DND-41 (cell line): ENCODE results near the gene GRIK3.

Experiments used
- ATAC-seq: fragments of 200-7000 bp; cut with Tn5 transposase; 3 replicates; pipeline ENCODE4 v1.9.1; 2021; ENCODE audit warnings: low read depth; ENCODE audit not compliant: insufficient read depth
- DNase-seq: peaks from one replicate; pipeline ENCODE4 v3.0.0-alpha.2; 2020
- H2AFZ ChIP-seq: 2 replicates; pipeline ENCODE4 v1.6.0; 2012; ENCODE audit warnings: low read depth, low read length
- H3K27ac ChIP-seq: 2 replicates; pipeline ENCODE4 v1.5.1; 2012; ENCODE audit warnings: low read length, inconsistent platforms
- H3K27me3 ChIP-seq: fragments of 200-600 bp; sonication (generic); 2 replicates; pipeline ENCODE4 v1.6.0; 2012; ENCODE audit warnings: low read length, mild to moderate bottlenecking, inconsistent platforms; ENCODE audit not compliant: insufficient read depth, poor library complexity
- H3K36me3 ChIP-seq: 2 replicates; pipeline ENCODE4 v1.5.1; 2012; ENCODE audit warnings: low read length, inconsistent platforms; ENCODE audit not compliant: insufficient read depth
- H3K4me1 ChIP-seq: 2 replicates; pipeline ENCODE4 v1.5.1; 2012; ENCODE audit warnings: mild to moderate bottlenecking, low read length; ENCODE audit not compliant: insufficient read depth
- H3K4me2 ChIP-seq: 2 replicates; pipeline ENCODE4 v1.6.0; 2012; ENCODE audit warnings: mild to moderate bottlenecking, moderate library complexity, low read length, inconsistent platforms; ENCODE audit not compliant: insufficient read depth
- H3K4me3 ChIP-seq, 2 experiments: fragments of 200-600 bp in 1 of 2; shearing (Covaris generic) in 1 of 2; 2 replicates each; pipeline ENCODE4 v1.5.1; 2012 to 2016; ENCODE audit warnings: inconsistent platforms in 2 of 2, low read length in 2 of 2, mild to moderate bottlenecking in 2 of 2, low read depth in 1 of 2, moderate library complexity in 1 of 2
- H3K79me2 ChIP-seq: 2 replicates; pipeline ENCODE4 v1.6.0; 2012; ENCODE audit warnings: low read length, inconsistent platforms; ENCODE audit not compliant: insufficient read depth
- H3K9ac ChIP-seq: 2 replicates; pipeline ENCODE4 v1.6.0; 2012; ENCODE audit warnings: low read depth, mild to moderate bottlenecking, inconsistent platforms, low read length, moderate library complexity
- H3K9me3 ChIP-seq: 2 replicates; pipeline ENCODE4 v1.5.1; 2012; ENCODE audit warnings: low read length, moderate library complexity, mild to moderate bottlenecking, inconsistent platforms; ENCODE audit not compliant: insufficient read depth, severe bottlenecking
- H4K20me1 ChIP-seq: 2 replicates; pipeline ENCODE4 v1.6.0; 2012; ENCODE audit warnings: low read length; ENCODE audit not compliant: insufficient read depth
- CTCF ChIP-seq: IDR thresholded peaks from 2 replicates; pipeline ENCODE4 v1.5.1; 2012; ENCODE audit warnings: borderline replicate concordance, low read length, moderate library complexity, mild to moderate bottlenecking; ENCODE audit not compliant: poor library complexity, severe bottlenecking; ENCODE audit errors: extremely low read depth
- EZH2 ChIP-seq: IDR thresholded peaks from 3 replicates; pipeline ENCODE4 v1.6.1; 2012; ENCODE audit warnings: borderline replicate concordance, low read depth, mild to moderate bottlenecking, moderate library complexity, low read length, inconsistent platforms; ENCODE audit not compliant: severe bottlenecking

The GRIK3 gene

DNA sequence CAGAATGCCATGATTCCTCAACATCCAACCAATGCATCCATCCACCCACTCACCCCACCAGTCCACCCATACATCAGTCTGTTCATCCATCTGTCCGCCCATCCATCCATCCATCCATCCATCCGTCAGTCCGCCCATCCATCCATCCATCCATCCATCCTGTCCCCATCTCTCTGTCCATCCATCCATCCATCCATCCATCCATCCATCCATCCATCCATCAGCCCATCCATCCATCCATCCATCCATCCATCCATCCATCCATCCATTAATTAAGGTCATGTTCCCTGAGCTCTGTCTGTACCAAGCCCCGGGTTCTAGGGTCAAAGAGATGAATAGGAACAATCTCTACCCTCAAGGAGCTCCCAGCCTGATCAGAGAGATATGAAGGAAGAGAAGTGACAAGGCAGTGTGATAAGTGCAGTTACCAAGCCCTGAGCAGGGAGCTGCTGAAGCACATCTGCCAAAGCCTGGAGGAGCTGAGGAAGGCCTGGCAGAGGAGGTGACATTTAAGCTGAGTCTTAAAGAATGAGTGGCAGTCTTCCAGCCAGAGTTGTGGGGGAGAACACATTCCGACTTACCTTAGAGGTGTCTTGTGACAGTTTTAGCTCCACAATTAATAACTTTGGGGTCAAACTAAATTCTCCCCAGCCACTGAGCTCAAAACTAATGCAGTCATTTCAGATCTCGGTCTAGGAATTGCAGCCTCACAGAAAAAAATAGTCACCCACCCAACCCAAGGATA, 47.9 kb downstream of the GRIK3 start:
- Histone ChIP-seq H2AFZ (no peak overlapping the region), H3K79me2 (no peaks in the 10 kb centered on the region), H3K36me3 (no peaks in the 10 kb centered on the region), H3K27me3 (peaks cover 10% of the 10 kb centered on the region), H3K4me1 (no peaks in the 10 kb centered on the region), H4K20me1 (peaks cover 20% of the 10 kb centered on the region), H3K27ac (no peak overlapping the region), H3K9me3 (no peaks in the 10 kb centered on the region), H3K4me3 (no peak overlapping the region), H3K9ac (no peak overlapping the region), H3K4me2 (no peak overlapping the region)
- TF ChIP-seq CTCF (no peak), EZH2 (no peak)
- ATAC-seq (no peak), DNase-seq (no peak)

GRCh38 chr1:36984675-36985074, 49.6 kb downstream of the GRIK3 start:
- TF ChIP-seq CTCF: no peak
- TF ChIP-seq EZH2: no peak
- Histone ChIP-seq H2AFZ (no peak overlapping the region), H3K4me3 (no peak overlapping the region), H3K27me3 (peaks cover 10% of the 10 kb centered on the region), H3K9me3 (no peaks in the 10 kb centered on the region), H3K4me2 (no peak overlapping the region), H3K4me1 (no peaks in the 10 kb centered on the region), H3K9ac (no peak overlapping the region), H3K79me2 (no peaks in the 10 kb centered on the region), H3K27ac (no peak overlapping the region), H4K20me1 (peaks cover 20% of the 10 kb centered on the region), H3K36me3 (no peaks in the 10 kb centered on the region)
- ATAC-seq: no peak
- no peak for DNase-seq

- Histone ChIP-seq H3K9ac (no peak overlapping the region), H3K36me3 (no peaks in the 10 kb centered on the region), H3K4me3 (no peak overlapping the region), H2AFZ (no peak overlapping the region), H3K27ac (no peak overlapping the region), H3K4me1 (no peaks in the 10 kb centered on the region), H3K9me3 (no peaks in the 10 kb centered on the region), H3K4me2 (no peak overlapping the region), H3K79me2 (no peaks in the 10 kb centered on the region), H3K27me3 (peaks cover 9% of the 10 kb centered on the region), H4K20me1 (peaks cover 20% of the 10 kb centered on the region)
- ATAC-seq: no peak
- TF ChIP-seq EZH2 (no peak), CTCF (no peak)
- DNase-seq: no peak
Observed at GRCh38 chr1:36984026-36984425, 50.3 kb downstream of the GRIK3 start.

- Histone ChIP-seq H2AFZ (no peak overlapping the region), H3K27me3 (peaks cover 7% of the 10 kb centered on the region), H4K20me1 (peaks cover 20% of the 10 kb centered on the region), H3K4me1 (no peaks in the 10 kb centered on the region), H3K27ac (no peak overlapping the region), H3K9me3 (no peaks in the 10 kb centered on the region), H3K9ac (no peak overlapping the region), H3K36me3 (no peaks in the 10 kb centered on the region), H3K4me3 (no peak overlapping the region), H3K4me2 (no peak overlapping the region), H3K79me2 (no peaks in the 10 kb centered on the region)
- ATAC-seq (no peak), DNase-seq (no peak)
- TF ChIP-seq EZH2 (no peak), CTCF (no peak)
Observed at GRCh38 chr1:36982709-36983108, 51.6 kb downstream of the GRIK3 start.
